HG02623 (cell line): Measurements from ENCODE around the gene VCP.

Source experiments
- ATAC-seq: cut with Tn5 transposase; IDR thresholded peaks from one replicate; pipeline ENCODE4 v1.9.1; 2021; ENCODE audit warnings: moderate library complexity; ENCODE audit not compliant: unreplicated experiment

The VCP gene

DNA sequence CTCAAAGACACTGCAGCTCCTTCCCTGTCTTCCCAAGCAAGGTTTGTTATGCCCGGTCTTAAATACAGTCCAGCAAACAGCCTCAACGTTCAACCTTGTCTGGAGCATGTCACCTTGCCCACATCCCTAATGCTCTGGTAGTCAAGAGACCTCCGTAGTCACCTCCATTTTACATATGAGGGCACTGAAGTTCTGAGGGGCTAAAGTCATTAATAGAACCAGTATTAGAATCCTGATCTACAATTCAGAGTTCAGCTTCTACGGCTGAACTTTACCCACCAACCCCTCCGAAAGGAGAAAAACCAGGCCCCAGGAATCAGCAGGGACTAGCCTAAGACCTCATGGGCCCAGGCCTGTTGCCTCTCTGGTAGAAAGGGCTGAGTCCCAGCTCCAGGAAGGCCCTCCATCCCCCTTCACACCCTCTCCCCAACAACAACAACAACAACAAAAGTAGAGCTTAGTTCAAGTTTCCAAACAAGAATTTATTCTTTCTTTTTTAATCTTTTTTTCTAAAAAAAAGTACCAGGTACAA is 31.3 kb upstream of the VCP start:
- no peak for ATAC-seq

- peak; percentile 94 for ATAC-seq
Measured at GRCh38 chr9:35102769-35103659, 30.6 kb upstream of the VCP start, which contains the start of gene STOML2. Gene STOML2, minus strand, starts transcription at chr9:35103131. Its CDS starts 37 bp downstream, at chr9:35103094.

DNA sequence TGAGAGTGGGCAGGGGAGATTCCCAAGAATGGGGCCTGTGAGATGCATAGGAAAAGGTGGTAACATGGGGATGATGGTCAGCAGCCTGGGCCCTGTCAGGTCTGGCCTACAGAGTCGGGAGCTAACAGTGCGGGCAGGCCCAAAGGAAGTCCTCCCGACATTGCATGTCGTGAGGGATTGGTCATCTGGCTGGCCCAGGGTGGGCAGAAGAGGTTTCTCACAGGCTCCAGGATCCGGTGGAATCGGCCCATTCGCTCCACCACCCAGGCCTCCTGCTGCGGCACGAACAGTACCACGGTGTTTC is 30.0 kb upstream of the VCP start:
- ATAC-seq: no peak

DNA sequence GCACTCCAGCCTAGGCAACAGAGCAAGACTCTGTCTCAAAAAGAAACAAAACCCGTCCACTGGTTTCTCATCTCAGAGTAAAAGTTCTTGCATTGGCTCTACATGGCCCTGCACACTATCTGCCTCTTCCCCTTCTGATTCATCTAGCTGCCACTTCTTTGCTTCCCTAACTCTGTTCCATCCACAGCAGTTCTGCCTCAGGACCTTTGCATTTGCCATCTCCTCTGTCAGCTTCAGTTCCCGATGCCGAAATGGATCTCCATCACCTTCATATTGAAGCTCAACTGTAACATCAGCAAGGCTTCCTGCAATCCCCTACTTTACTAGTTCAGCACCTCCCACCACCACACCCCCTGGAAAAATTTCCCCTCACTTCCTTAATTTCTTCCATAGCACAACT is 25.1 kb upstream of the VCP start:
- no peak for ATAC-seq

GRCh38 chr9:35096035-35096849 is 23.8 kb upstream of the VCP start, which contains the start of gene PIGO:
Gene PIGO, minus strand, starts transcription at chr9:35096591. Its CDS starts 1,026 bp downstream, at chr9:35095565.
- peak; percentile 85 for ATAC-seq

GRCh38 chr9:35091536-35091935 is 19.1 kb upstream of the VCP start:
- ATAC-seq: no peak

- no peak for ATAC-seq
Measured at GRCh38 chr9:35089434-35089833, 17.0 kb upstream of the VCP start.

- ATAC-seq: no peak
Measured at GRCh38 chr9:35085078-35085477, 12.7 kb upstream of the VCP start.

GRCh38 chr9:35079426-35080341 is 7.3 kb upstream of the VCP start, which contains the start of gene FANCG:
Gene FANCG, minus strand, starts transcription at chr9:35079942. Its CDS starts 418 bp downstream, at chr9:35079524.
- peak; percentile 92 for ATAC-seq

DNA sequence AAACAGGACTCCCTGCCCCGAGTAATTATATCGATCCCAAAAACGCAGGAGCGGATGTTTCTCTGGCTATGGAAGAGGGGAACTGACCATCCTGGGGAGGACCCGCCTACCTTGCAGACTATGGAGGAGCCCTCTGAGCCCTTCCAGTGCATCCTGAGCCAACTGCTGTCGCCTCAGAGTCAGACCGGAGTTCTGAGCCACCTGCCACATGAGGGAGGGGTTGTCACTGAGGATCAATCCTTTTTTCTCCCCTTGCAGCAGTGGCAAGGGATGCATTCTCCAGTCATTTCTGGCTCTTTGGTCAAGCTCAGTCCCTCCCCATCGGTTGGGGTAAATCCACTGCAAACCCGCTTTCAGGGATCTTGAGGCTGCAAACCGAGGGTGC is 6.6 kb upstream of the VCP start:
- ATAC-seq: no peak

- no peak for ATAC-seq
Measured at GRCh38 chr9:35078066-35078465, 5.6 kb upstream of the VCP start.

DNA sequence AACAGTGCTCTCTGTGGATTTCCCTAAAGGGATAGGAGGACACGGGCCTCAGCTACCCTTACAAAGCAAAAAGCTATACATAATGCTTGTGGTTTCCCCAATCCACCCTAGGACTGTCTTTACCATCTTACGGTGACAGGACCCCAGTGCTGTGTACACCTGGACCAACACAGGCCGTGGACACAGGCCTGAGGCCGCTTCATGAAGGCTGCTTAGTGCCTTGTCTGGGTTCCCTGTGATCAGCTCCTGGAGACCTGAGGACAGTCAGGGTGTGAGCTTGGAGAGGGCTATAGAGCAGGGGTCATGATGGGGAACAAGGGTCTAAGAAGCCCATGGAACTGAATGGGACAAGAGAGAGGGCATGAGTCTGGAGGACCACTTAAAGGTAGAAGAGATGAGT is 4.4 kb upstream of the VCP start:
- ATAC-seq: no peak

- ATAC-seq: no peak
Measured at GRCh38 chr9:35075358-35075757, 2.9 kb upstream of the VCP start.

- ATAC-seq: no peak
Measured at GRCh38 chr9:35074791-35075190, 2.4 kb upstream of the VCP start.

GRCh38 chr9:35074141-35074540 is 1.7 kb upstream of the VCP start:
- ATAC-seq: no peak

DNA sequence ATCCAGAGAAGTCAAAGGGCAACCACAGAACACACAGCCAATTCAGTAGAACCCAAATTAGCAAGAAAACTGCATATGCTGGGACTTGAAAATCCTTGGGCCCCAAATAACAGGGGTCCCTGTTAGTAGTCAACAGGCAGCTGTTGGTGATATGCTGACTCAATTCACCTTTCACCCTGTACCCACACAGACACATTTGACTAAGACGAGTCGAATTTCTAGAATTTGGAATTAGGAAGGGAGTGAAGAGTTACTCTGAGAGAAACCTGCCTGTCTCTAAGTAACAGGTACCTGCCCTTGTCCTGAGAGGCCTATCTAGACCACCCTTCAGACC is 821 bp upstream of the VCP start:
- ATAC-seq: no peak

- ATAC-seq: peak; percentile 51
Measured at GRCh38 chr9:35071814-35072460, 488 bp downstream of the VCP start.

DNA sequence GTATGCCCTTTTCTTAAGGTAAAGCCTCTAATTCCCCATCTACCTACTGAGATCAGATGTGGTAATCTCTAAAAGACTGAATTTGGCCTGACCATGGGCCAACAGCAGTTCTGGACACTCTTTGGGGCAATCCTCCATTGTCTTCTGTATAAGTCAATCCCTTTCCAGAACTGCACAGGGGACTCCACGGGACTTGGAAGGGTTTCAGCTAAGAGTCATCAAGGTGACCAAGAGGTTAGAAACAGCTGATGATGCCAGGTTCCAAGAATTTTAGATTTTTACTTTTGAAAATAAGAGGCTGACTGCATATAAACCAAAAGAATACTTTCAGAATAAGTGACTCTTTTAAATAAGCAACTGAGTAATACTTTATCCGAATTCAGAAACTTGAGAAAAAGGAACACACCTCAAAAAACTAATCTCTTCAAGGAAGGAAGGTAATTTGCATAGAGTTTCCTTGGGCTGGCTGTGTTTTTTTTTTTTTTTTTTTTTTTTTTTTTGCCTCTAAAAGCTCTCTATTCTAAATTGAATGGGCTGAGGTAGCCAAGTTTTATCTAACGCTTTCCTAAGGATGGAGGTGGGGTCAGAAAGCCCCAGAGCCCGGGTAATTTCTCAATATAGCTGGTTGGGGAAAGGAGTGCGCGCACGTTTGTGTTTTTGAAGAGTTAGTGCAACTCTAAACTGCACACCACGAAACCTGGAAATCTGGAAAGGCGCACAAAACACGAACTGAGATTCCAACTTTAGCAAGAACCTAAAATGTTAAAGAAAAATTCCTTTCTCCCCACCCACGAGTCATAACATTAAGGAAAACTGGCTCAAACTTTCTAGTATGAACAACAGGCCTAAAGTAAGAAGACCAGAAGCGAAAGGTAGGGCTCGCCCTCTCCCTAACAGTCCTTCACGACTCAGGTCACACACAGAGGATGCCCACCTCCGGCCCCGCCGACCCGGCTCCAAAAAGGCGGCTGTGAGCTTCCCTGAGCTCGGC is 1.3 kb downstream of the VCP start:
- no peak for ATAC-seq

DNA sequence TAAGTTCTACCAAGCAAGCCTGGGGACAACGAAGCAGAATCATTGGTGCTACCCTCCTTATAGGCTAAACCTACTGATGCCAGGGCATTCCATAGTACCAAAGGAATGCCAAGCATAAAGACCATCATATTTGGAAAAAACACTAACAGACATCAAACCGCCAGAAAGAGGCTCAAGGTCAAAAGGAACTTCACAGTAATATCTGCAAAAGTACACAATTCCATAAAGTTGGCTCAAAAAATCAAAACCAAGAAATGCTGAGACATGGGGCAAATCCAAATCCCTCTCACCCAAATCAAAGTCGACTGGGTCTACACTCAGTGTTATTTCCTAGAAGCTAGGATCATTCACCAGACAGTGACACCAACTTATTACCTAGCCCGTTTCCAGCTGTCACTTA is 3.4 kb downstream of the VCP start:
- ATAC-seq: no peak
